ENCODE data around the gene ZNF575.
"Not testable (repeated sequence)": the region's sequence is repeated elsewhere in the genome, so short reads cannot be mapped to it uniquely, and the experiment has no call there.

Gene ZNF575

DNA sequence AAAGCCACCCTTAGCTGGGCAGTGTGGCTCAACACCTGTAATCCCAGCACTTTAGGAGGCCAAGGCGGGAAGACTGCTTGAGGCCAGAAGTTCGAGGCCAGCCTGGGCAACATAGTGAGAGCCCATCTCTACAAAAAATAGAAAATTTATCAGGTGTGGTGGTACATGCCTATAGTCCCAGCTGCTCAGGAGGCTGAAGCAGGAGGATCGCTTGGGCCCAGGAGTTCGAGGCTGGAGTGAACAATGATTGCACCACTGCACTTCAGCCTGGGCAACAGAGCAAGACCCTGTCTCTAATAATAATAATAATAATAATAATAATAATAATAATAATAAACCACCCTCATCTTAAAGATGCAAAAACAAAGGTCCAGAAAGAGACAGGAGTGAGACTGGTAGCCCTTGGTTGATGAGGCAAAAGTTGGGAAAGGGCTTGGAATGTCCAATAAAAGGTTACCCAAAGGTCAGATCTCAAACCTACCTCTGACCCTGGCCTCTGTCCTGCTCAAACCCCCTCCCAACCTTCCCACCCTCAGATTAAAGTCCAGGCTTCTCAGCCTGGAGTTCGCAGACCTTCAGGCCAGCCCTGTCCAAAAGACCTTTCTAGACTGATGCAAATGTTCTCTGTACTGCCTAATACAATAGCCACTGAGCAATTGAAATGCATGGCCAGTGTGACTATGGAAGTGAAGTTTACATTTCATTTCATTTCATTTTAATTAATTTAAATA, 9.1 kb downstream of the ZNF575 start:
- in situ Hi-C loops (cut with MboI; ENCODE audit: low sequenced_read_pairs, unreplicated experiment) = no loop called here
- TF ChIP-seq, protein P1, sequence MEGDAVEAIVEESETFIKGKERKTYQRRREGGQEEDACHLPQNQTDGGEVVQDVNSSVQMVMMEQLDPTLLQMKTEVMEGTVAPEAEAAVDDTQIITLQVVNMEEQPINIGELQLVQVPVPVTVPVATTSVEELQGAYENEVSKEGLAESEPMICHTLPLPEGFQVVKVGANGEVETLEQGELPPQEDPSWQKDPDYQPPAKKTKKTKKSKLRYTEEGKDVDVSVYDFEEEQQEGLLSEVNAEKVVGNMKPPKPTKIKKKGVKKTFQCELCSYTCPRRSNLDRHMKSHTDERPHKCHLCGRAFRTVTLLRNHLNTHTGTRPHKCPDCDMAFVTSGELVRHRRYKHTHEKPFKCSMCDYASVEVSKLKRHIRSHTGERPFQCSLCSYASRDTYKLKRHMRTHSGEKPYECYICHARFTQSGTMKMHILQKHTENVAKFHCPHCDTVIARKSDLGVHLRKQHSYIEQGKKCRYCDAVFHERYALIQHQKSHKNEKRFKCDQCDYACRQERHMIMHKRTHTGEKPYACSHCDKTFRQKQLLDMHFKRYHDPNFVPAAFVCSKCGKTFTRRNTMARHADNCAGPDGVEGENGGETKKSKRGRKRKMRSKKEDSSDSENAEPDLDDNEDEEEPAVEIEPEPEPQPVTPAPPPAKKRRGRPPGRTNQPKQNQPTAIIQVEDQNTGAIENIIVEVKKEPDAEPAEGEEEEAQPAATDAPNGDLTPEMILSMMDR (IDR thresholded peaks at IDR 0.05; ENCODE audit: borderline replicate concordance, control extremely low read depth, extremely low read depth, insufficient read depth, missing control alignments) = no peak
- no peak for DNase-seq (ENCODE audit: low spot score)

DNA sequence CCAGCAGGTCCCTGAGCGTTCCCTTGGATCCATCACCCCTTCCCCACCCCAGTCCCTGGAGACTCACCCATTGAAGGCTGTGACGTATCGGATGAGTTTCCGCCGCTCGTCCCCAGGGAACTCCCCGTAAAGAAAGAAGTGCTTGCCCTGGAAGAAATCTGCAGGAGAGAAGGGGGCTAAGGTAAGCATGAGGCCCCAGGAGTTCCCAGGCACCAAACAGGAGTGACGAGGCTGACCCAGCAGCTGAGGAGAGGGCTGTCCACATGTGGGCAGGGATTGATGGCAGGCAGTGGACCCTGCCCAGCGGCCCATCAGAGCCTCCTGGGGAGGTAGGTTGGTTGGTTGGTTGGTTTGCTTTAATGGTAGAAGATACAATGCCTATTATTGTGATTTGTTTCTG, 11.1 kb downstream of the ZNF575 start:
- in situ Hi-C loops (cut with MboI; ENCODE audit: low sequenced_read_pairs, unreplicated experiment) = no loop called here
- TF ChIP-seq, protein P1 (IDR thresholded peaks at IDR 0.05; ENCODE audit: borderline replicate concordance, control extremely low read depth, extremely low read depth, insufficient read depth, missing control alignments) = no peak
- DNase-seq (ENCODE audit: low spot score) = no peak

DNA sequence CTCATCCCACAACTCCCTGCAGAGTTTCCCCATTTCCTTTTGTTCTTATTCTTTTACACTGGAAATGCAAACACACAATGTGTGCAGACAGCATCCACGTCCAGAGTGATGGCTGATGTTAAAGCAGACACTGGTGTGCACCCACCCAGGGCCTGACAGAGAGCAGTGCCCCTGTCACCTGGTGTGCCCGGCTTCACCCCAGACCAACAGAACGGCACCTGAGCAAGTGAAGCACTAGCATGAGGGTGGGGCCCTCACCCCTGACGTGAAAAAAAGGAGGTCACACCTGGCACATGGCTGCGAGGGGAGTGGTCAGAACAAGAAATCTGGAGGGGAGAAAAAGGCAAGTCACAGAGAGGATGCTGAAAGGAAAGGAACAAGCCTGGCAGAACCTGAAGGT, 12.3 kb downstream of the ZNF575 start:
- TF ChIP-seq, protein P1 (IDR thresholded peaks at IDR 0.05; ENCODE audit: borderline replicate concordance, control extremely low read depth, extremely low read depth, insufficient read depth, missing control alignments) = no peak
- in situ Hi-C loops (cut with MboI; ENCODE audit: low sequenced_read_pairs, unreplicated experiment) = no loop called here
- no peak for DNase-seq (ENCODE audit: low spot score)

DNA sequence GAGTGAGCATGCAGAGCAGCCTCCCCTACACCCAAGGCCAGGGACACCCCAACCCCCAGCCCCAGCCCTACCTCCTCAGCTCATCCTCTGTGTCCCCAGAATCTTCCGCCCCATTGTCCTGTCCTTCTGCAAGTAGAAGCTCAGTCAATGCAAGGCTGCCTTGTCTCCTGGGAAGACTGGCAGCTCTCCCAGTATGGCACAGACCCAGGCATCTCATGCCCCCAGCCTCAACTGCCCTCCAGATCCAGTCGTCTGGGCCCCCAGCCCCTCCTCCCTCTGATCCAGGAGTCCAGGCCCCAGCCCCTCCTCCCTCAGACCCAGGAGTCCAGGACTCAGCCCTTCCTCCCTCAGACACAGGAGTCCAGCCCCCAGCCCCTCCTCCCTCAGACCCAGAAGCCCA, 13.0 kb downstream of the ZNF575 start:
- DNase-seq (ENCODE audit: low spot score) = no peak
- in situ Hi-C loops (cut with MboI; ENCODE audit: low sequenced_read_pairs, unreplicated experiment) = no loop called here
- TF ChIP-seq, protein P1 (IDR thresholded peaks at IDR 0.05; ENCODE audit: borderline replicate concordance, control extremely low read depth, extremely low read depth, insufficient read depth, missing control alignments) = no peak

DNA sequence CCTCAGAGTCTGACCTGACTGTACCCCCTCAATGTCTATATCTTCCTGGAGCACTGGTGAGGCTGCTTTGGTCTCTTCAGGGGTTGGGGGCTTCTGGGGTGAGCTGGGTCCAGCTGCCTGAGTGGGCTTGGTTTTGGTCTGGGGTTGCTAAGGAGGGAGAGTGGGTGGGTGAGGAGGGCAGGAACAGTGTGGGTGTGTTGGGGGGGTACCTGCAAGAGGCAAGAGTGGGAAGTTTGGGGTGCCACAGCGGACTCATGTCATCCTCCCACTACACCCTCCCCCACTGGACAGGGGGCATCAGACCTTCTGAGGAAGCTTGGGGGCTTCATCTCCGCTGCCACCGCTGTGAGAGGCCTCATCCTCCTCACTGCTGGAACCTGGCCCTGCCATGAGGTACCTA, 13.6 kb downstream of the ZNF575 start:
- no peak for DNase-seq (ENCODE audit: low spot score)
- TF ChIP-seq, protein P1 (IDR thresholded peaks at IDR 0.05; ENCODE audit: borderline replicate concordance, control extremely low read depth, extremely low read depth, insufficient read depth, missing control alignments) = no peak
- in situ Hi-C loops (cut with MboI; ENCODE audit: low sequenced_read_pairs, unreplicated experiment) = no loop called here

DNA sequence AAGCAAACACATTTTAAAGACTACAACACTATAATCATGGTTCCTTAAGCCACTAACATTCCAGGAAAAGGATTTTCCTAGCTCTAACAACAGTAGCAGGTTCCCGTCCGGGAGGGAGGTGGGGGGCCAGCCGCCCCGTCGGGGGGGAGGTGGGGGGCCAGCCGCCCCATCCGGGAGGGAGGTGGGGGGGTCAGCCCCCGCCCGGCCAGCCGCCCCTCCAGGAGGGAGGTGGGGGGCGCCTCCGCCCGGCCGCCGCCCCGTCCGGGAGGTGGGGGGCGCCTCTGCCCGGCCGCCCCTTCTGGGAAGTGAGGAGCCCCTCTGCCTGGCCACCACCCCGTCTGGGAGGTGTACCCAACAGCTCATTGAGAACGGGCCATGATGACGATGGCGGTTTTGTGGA, 14.9 kb downstream of the ZNF575 start:
- DNase-seq (ENCODE audit: low spot score); in situ Hi-C loops (cut with MboI; ENCODE audit: low sequenced_read_pairs, unreplicated experiment): not testable (repeated sequence)

DNA sequence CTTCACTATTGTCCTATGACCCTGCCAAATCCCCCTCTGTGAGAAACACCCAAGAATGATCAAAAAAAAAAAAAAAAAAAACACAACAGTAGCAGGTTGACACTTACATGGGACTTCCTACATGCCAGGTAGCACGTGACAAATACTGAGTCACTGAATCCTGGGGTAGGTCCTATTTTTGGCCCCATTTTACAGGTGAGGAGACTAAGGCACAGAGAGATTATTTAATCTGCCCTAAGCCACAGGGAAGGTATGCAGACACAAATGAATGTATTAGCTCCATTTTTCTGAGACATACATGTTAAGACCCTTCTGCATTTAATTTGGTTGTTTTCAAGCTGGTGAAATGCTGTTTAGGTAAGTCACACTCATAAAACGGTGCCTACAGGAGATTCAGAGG, 15.7 kb downstream of the ZNF575 start:
- in situ Hi-C loops (cut with MboI; ENCODE audit: low sequenced_read_pairs, unreplicated experiment) = no loop called here
- TF ChIP-seq, protein P1 (IDR thresholded peaks at IDR 0.05; ENCODE audit: borderline replicate concordance, control extremely low read depth, extremely low read depth, insufficient read depth, missing control alignments) = no peak
- no peak for DNase-seq (ENCODE audit: low spot score)
